ENCODE measurements around the gene PIAS4. TPM values are rescaled to one million over a fixed set of nuclear protein-coding genes. Genes with fewer than 3 reads are reported as not detected.

Gene PIAS4
- total and polyA plus RNA-seq, 2 experiments from 2014 or later: 6.9 to 16.8 TPM

DNA sequence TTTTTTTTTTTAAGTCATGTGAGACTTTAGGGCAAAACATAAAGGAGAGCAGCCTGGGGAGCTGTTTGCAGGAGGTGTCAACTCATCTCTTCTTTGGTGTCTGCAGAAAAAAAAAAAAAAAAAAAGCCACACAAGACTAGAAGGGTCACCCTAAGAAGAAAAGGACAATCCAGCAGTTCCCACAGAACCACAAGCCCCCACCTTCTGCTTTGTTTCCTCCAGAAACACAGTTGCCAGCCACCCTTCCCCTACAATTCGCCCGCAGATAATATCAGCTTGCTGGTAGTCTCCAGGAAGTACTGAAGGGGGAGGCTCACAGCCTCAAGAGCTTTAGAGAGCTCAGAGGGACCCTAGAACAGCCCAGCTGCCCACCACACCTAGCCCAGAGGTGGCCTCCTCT, 81.4 kb downstream of the PIAS4 start:
- H3K36me3 ChIP-seq (ENCODE audit: low read depth): no peaks in the 10 kb centered on the region; the same call in 1 of the 2 replicates
- TF ChIP-seq EZH2 (IDR thresholded peaks at IDR 0.05; ENCODE audit: insufficient read depth, poor library complexity, severe bottlenecking) (no peak), EZH2phosphoT487 (IDR thresholded peaks at IDR 0.05; ENCODE audit: insufficient read depth, low read depth) (no peak)
- DNase-seq: no peak
- no peaks in the 10 kb centered on the region for H3K4me1 ChIP-seq (ENCODE audit: insufficient read depth)
- H3K27ac ChIP-seq: no peak overlapping the region
- no peaks in the 10 kb centered on the region for H3K79me2 ChIP-seq (ENCODE audit: insufficient read depth)
- in situ Hi-C loops (cut with MboI): no loop called here
- no peak overlapping the region for H2AFZ ChIP-seq
- no peak overlapping the region for H3K4me3 ChIP-seq
- no peak overlapping the region for H3K4me2 ChIP-seq (ENCODE audit: unreplicated experiment)
- WGBS, 2 experiments (ENCODE audit: low coverage in 1 of 2, low lambda C conversion rate in 2 of 2, missing lambda C conversion rate in 2 of 2): 92 to 96% methylated on average over 2 of the region's 2 CpGs
- H3K9me2 ChIP-seq (ENCODE audit: insufficient read depth): no peaks in the 10 kb centered on the region
- no peaks in the 10 kb centered on the region for H3K9me3 ChIP-seq (ENCODE audit: low read depth)
- no peak overlapping the region for H3K9ac ChIP-seq
- H4K20me1 ChIP-seq (ENCODE audit: insufficient read depth): no peaks in the 10 kb centered on the region
- no peaks in the 10 kb centered on the region for H3K27me3 ChIP-seq (replicated peaks; ENCODE audit: insufficient read depth)
- H3F3A ChIP-seq (ENCODE audit: insufficient read depth): no peaks in the 10 kb centered on the region

MicroRNAs within 50 kb of the gene (microRNA counts, 767-probe panel; counts per million panel counts)
- 447 counts per million, percentile 86 among the panel's probes with 10 or more counts for microRNA hsa-miR-637

Small RNAs within 50 kb of the gene (microRNA-seq; reads per million reads assigned to microRNA genes)
- gene MIR637 (ENCODE audit: borderline number of aligned reads): not detected

Small RNAs within 50 kb of the gene (small RNA-seq; reads per million reads assigned to genes)
- 19.6 reads per million, percentile 89 among the genes with 10 or more reads in this experiment for gene SNORD37 (ENCODE audit: low read depth, low replicate concordance)

Other genes with a start within 250 kb of the PIAS4 start
- gene APBA3, start 246.0 kb upstream of the PIAS4 start, total RNA-seq (2014; rRNA removed; shearing (Covaris generic)): 28.3 and 40.0 TPM in 2 replicates
- gene APBA3, start 246.0 kb upstream of the PIAS4 start, polyA plus RNA-seq (2016; fragmentation: Nextera tagmentation; extraction: Ambion mirVana): 16.9 and 18.9 TPM in 2 replicates
- 18.5 and 57.9 TPM in 2 replicates for gene MRPL54, start 245.1 kb upstream of the PIAS4 start, total RNA-seq (2014; rRNA removed; shearing (Covaris generic))
- gene MRPL54, start 245.1 kb upstream of the PIAS4 start, polyA plus RNA-seq (2016; fragmentation: Nextera tagmentation; extraction: Ambion mirVana): 73.0 and 74.1 TPM in 2 replicates
- gene RAX2, start 235.5 kb upstream of the PIAS4 start, total RNA-seq (2014; rRNA removed; shearing (Covaris generic)): not detected in 2 replicates
- gene RAX2, start 235.5 kb upstream of the PIAS4 start, polyA plus RNA-seq (2016; fragmentation: Nextera tagmentation; extraction: Ambion mirVana): not detected in 2 replicates
- not detected in 2 replicates for gene MATK, start 221.4 kb upstream of the PIAS4 start, total RNA-seq (2014; rRNA removed; shearing (Covaris generic))
- gene MATK, start 221.4 kb upstream of the PIAS4 start, polyA plus RNA-seq (2016; fragmentation: Nextera tagmentation; extraction: Ambion mirVana): not detected in 2 replicates
- gene ZFR2, start 138.7 kb upstream of the PIAS4 start, total RNA-seq (2014; rRNA removed; shearing (Covaris generic)): not detected in 2 replicates
- gene ZFR2, start 138.7 kb upstream of the PIAS4 start, polyA plus RNA-seq (2016; fragmentation: Nextera tagmentation; extraction: Ambion mirVana): not detected in 2 replicates
- not detected in 2 replicates for gene ATCAY, start 127.1 kb upstream of the PIAS4 start, total RNA-seq (2014; rRNA removed; shearing (Covaris generic))
- gene ATCAY, start 127.1 kb upstream of the PIAS4 start, polyA plus RNA-seq (2016; fragmentation: Nextera tagmentation; extraction: Ambion mirVana): not detected in 2 replicates
- gene NMRK2, start 74.7 kb upstream of the PIAS4 start, total RNA-seq (2014; rRNA removed; shearing (Covaris generic)): not detected in 2 replicates
- not detected in 2 replicates for gene NMRK2, start 74.7 kb upstream of the PIAS4 start, polyA plus RNA-seq (2016; fragmentation: Nextera tagmentation; extraction: Ambion mirVana)
- gene DAPK3, start 36.6 kb upstream of the PIAS4 start, total RNA-seq (2014; rRNA removed; shearing (Covaris generic)): 167 and 194 TPM in 2 replicates
- 47.6 and 51.1 TPM in 2 replicates for gene DAPK3, start 36.6 kb upstream of the PIAS4 start, polyA plus RNA-seq (2016; fragmentation: Nextera tagmentation; extraction: Ambion mirVana)
- gene EEF2, start 22.3 kb upstream of the PIAS4 start, total RNA-seq (2014; rRNA removed; shearing (Covaris generic)): 2,755 and 2,906 TPM in 2 replicates
- 326 and 331 TPM in 2 replicates for gene EEF2, start 22.3 kb upstream of the PIAS4 start, polyA plus RNA-seq (2016; fragmentation: Nextera tagmentation; extraction: Ambion mirVana)
- 33.6 and 41.3 TPM in 2 replicates for gene ZBTB7A, start 59.2 kb downstream of the PIAS4 start, total RNA-seq (2014; rRNA removed; shearing (Covaris generic))
- 17.8 and 20.6 TPM in 2 replicates for gene ZBTB7A, start 59.2 kb downstream of the PIAS4 start, polyA plus RNA-seq (2016; fragmentation: Nextera tagmentation; extraction: Ambion mirVana)
- gene MAP2K2, start 116.4 kb downstream of the PIAS4 start, total RNA-seq (2014; rRNA removed; shearing (Covaris generic)): 162 and 212 TPM in 2 replicates
- 32.3 and 47.0 TPM in 2 replicates for gene MAP2K2, start 116.4 kb downstream of the PIAS4 start, polyA plus RNA-seq (2016; fragmentation: Nextera tagmentation; extraction: Ambion mirVana)
- gene CREB3L3, start 145.9 kb downstream of the PIAS4 start, total RNA-seq (2014; rRNA removed; shearing (Covaris generic)): not detected in 2 replicates
- not detected in 2 replicates for gene CREB3L3, start 145.9 kb downstream of the PIAS4 start, polyA plus RNA-seq (2016; fragmentation: Nextera tagmentation; extraction: Ambion mirVana)
- gene SIRT6, start 174.8 kb downstream of the PIAS4 start, total RNA-seq (2014; rRNA removed; shearing (Covaris generic)): 12.0 and 14.4 TPM in 2 replicates
- 19.6 and 20.0 TPM in 2 replicates for gene SIRT6, start 174.8 kb downstream of the PIAS4 start, polyA plus RNA-seq (2016; fragmentation: Nextera tagmentation; extraction: Ambion mirVana)
- gene ANKRD24, start 175.0 kb downstream of the PIAS4 start, total RNA-seq (2014; rRNA removed; shearing (Covaris generic)): 0.54 and 3.3 TPM in 2 replicates
- gene ANKRD24, start 175.0 kb downstream of the PIAS4 start, polyA plus RNA-seq (2016; fragmentation: Nextera tagmentation; extraction: Ambion mirVana): 0.14 and 0.46 TPM in 2 replicates
- 0.76 TPM in 1 of 2 replicates, not detected in the other for gene EBI3, start 221.8 kb downstream of the PIAS4 start, total RNA-seq (2014; rRNA removed; shearing (Covaris generic))
- 0.56 and 1.1 TPM in 2 replicates for gene EBI3, start 221.8 kb downstream of the PIAS4 start, polyA plus RNA-seq (2016; fragmentation: Nextera tagmentation; extraction: Ambion mirVana)
- 17.3 and 20.1 TPM in 2 replicates for gene YJU2, start 239.3 kb downstream of the PIAS4 start, total RNA-seq (2014; rRNA removed; shearing (Covaris generic))
- 10.6 and 12.9 TPM in 2 replicates for gene YJU2, start 239.3 kb downstream of the PIAS4 start, polyA plus RNA-seq (2016; fragmentation: Nextera tagmentation; extraction: Ambion mirVana)